ENCODE data around the gene MYOZ1. TPM values are rescaled to one million over a fixed set of nuclear protein-coding genes. Genes with fewer than 3 reads are reported as not detected.

Gene MYOZ1
- total and polyA plus RNA-seq, 4 donors: 1.3 to 4.2 (median 1.9) TPM

DNA sequence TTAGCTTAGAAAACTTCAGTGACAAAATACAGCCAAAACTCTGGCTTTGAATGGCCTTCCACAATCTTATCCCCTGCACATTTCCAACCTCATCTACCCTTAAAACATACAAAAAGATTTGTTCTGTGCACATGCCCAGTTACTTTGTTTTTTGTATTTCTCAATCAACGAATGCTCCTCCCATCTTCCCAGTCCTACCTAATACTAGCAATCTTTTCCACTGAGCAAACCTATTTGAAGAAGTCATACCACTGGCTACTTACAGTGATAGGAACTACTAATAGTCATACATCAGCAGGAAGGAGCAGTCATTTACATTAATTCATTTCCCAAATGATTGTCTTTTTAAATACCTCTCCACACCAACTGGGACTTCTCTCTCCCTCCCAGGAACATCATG is 52.6 kb downstream of the MYOZ1 start:
- WGBS (ENCODE audit: insufficient coverage): 86% methylated on average over 1 of the region's 1 CpG
- Histone ChIP-seq H3K27ac (ENCODE audit: low read depth, low read length) (peak overlapping the region; percentile 20), H3K4me1 (ENCODE audit: control insufficient read depth, insufficient read depth, low read length) (peaks cover 7% of the 10 kb centered on the region), H3K36me3 (ENCODE audit: control insufficient read depth, insufficient read depth, low read length) (no peaks in the 10 kb centered on the region), H3K27me3 (ENCODE audit: control insufficient read depth, insufficient read depth, low read length) (no peaks in the 10 kb centered on the region), H3K4me3 (ENCODE audit: low read depth, low read length) (no peak overlapping the region), H3K9me3 (ENCODE audit: control insufficient read depth, insufficient read depth, low read length) (no peaks in the 10 kb centered on the region)
- DNase-seq (ENCODE audit: low read depth in 4 of 6, low spot score in 6 of 6): no peak

DNA sequence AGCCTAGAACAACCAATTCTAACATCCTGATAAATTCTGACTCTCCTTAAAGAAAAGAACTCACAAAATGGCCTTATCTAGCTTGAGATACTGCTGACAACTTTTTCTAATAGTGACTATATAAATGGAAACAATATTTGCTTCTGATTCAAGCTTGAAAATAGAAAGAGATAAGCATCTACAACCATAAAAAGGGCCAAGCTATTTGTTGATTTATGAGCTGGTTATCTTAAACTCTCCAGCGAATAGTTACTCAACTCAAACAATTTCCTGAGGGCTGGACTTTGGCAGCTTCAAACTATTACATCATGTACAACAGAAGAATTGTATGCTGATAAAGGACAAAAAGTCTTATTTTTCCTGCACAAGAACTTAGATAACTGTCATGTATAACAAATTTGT is 54.7 kb downstream of the MYOZ1 start:
- Histone ChIP-seq H3K27ac (ENCODE audit: low read depth, low read length) (peak overlapping the region; percentile 48), H3K4me1 (ENCODE audit: control insufficient read depth, insufficient read depth, low read length) (peaks cover 12% of the 10 kb centered on the region), H3K4me3 (ENCODE audit: low read depth, low read length) (no peak overlapping the region), H3K9me3 (ENCODE audit: control insufficient read depth, insufficient read depth, low read length) (no peaks in the 10 kb centered on the region), H3K36me3 (ENCODE audit: control insufficient read depth, insufficient read depth, low read length) (no peaks in the 10 kb centered on the region), H3K27me3 (ENCODE audit: control insufficient read depth, insufficient read depth, low read length) (no peaks in the 10 kb centered on the region)
- DNase-seq (ENCODE audit: low read depth in 4 of 6, low spot score in 6 of 6): peak in 1 of 6 donors; percentile 18
- WGBS (ENCODE audit: insufficient coverage): no CpG with 5 or more reads among the region's 1 CpG

DNA sequence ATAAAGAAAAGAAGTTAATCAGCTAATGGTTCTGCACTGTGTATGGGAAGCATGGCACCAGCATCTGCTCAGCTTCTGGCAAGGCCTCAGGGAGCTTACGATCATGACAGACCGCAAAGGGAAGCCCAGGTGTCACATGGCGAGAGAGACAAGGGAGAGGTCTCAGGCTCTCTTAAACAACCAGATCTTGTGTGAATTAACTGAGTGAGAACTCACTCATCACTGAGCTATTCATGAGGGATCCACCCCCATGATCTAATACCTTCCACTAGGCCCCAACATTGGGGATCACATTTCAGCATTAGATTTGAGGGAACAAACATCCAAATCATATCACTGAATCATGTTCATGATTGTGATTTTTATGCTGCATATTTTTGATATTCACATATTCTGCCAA is 55.9 kb downstream of the MYOZ1 start:
- H3K27ac ChIP-seq (ENCODE audit: low read depth, low read length): no peak overlapping the region
- DNase-seq (ENCODE audit: low read depth in 4 of 6, low spot score in 6 of 6): no peak
- H3K4me3 ChIP-seq (ENCODE audit: low read depth, low read length): no peak overlapping the region
- WGBS (ENCODE audit: insufficient coverage): 100% methylated on average over 2 of the region's 3 CpGs
- H3K27me3 ChIP-seq (ENCODE audit: control insufficient read depth, insufficient read depth, low read length): no peaks in the 10 kb centered on the region
- peaks cover 19% of the 10 kb centered on the region for H3K4me1 ChIP-seq (ENCODE audit: control insufficient read depth, insufficient read depth, low read length)
- H3K36me3 ChIP-seq (ENCODE audit: control insufficient read depth, insufficient read depth, low read length): no peaks in the 10 kb centered on the region
- no peaks in the 10 kb centered on the region for H3K9me3 ChIP-seq (ENCODE audit: control insufficient read depth, insufficient read depth, low read length)

DNA sequence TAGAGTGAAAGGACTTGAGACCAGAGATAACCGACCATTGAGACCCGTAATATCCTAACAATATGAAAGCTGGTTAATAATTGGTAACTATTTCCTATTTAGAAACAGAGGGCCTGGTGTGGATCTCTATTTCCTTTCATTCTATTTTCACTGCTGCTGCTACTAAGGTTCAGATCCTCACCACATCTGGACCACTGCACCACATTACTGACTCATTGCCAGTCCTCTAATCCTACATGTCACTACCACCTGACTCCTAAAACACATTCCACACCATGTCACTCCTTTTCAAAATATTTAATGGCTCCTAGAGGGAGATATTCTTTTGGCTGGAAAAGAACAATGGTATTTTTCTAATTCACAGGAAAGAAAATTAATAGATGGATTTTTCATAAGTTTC is 56.5 kb downstream of the MYOZ1 start:
- H3K36me3 ChIP-seq (ENCODE audit: control insufficient read depth, insufficient read depth, low read length): no peaks in the 10 kb centered on the region
- no peak overlapping the region for H3K4me3 ChIP-seq (ENCODE audit: low read depth, low read length)
- peaks cover 19% of the 10 kb centered on the region for H3K4me1 ChIP-seq (ENCODE audit: control insufficient read depth, insufficient read depth, low read length)
- no peaks in the 10 kb centered on the region for H3K27me3 ChIP-seq (ENCODE audit: control insufficient read depth, insufficient read depth, low read length)
- no peak overlapping the region for H3K27ac ChIP-seq (ENCODE audit: low read depth, low read length)
- H3K9me3 ChIP-seq (ENCODE audit: control insufficient read depth, insufficient read depth, low read length): no peaks in the 10 kb centered on the region
- DNase-seq (ENCODE audit: low read depth in 4 of 6, low spot score in 6 of 6): no peak
- no CpG with 5 or more reads among the region's 2 CpGs for WGBS (ENCODE audit: insufficient coverage)

DNA sequence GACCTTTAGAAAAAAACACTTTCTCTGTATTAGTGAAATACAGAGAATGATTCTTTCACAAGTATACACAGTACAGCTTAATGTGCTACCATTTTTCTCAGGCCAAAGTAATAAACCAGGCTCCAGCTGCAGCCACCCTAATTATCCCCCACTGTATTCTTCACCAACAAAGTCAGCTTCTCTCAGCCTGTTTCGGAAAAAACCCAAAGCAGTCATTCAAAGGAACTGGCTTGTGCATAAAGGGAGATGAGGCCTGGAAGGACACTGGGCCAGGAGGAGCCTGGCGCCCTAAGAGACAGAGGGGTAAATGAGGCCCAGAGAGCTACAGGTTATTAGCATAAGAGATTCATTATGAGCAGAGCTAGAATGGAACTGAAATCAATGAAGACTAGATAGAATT is 59.4 kb downstream of the MYOZ1 start:
- Histone ChIP-seq H3K4me1 (ENCODE audit: control insufficient read depth, insufficient read depth, low read length) (peaks cover 27% of the 10 kb centered on the region), H3K27ac (ENCODE audit: low read depth, low read length) (peak overlapping the region; percentile 62)

More for the DNA sequence above, 59.4 kb downstream of the MYOZ1 start:
- no peak overlapping the region for H3K4me3 ChIP-seq (ENCODE audit: low read depth, low read length)
- no peaks in the 10 kb centered on the region for H3K9me3 ChIP-seq (ENCODE audit: control insufficient read depth, insufficient read depth, low read length)
- no peaks in the 10 kb centered on the region for H3K27me3 ChIP-seq (ENCODE audit: control insufficient read depth, insufficient read depth, low read length)
- 38% methylated on average over 1 of the region's 2 CpGs for WGBS (ENCODE audit: insufficient coverage)
- H3K36me3 ChIP-seq (ENCODE audit: control insufficient read depth, insufficient read depth, low read length): no peaks in the 10 kb centered on the region
- DNase-seq (ENCODE audit: low read depth in 4 of 6, low spot score in 6 of 6): peak in 4 of 6 donors; percentile 52 to 90 (median 80)

Other genes with a start within 250 kb of the MYOZ1 start
- gene ANXA7, start 227.4 kb downstream of the MYOZ1 start, total RNA-seq: 10 to 100 TPM; 69.9 to 72.3 TPM
- 10 to 100 TPM; 55.6 to 59.2 TPM for gene ANXA7, start 227.4 kb downstream of the MYOZ1 start, polyA plus RNA-seq (ENCODE audit: insufficient read length in 2 of 2)
- gene MSS51, start 207.9 kb downstream of the MYOZ1 start, total RNA-seq: 1 to 10 TPM; 3.2 to 3.9 TPM
- gene MSS51, start 207.9 kb downstream of the MYOZ1 start, polyA plus RNA-seq (ENCODE audit: insufficient read length in 2 of 2): 1 to 10 TPM; 2.4 to 6.4 TPM
- 100 to 1,000 TPM in 1 of 2 donors, 10 to 100 TPM in 1; 49.1 to 180 TPM for gene PPP3CB, start 145.4 kb downstream of the MYOZ1 start, total RNA-seq
- 100 to 1,000 TPM; 166 to 173 TPM for gene PPP3CB, start 145.4 kb downstream of the MYOZ1 start, polyA plus RNA-seq (ENCODE audit: insufficient read length in 2 of 2)
- gene USP54, start 50.1 kb downstream of the MYOZ1 start, total RNA-seq: 10 to 100 TPM; 94.2 to 98.3 TPM
- gene USP54, start 50.1 kb downstream of the MYOZ1 start, polyA plus RNA-seq (ENCODE audit: insufficient read length in 2 of 2): 10 to 100 TPM; 79.0 to 84.3 TPM
- gene SYNPO2L, start 14.6 kb upstream of the MYOZ1 start, total RNA-seq: under 1 TPM in 1 of 2 donors, not detected in 1; 0.11 TPM
- gene SYNPO2L, start 14.6 kb upstream of the MYOZ1 start, polyA plus RNA-seq (ENCODE audit: insufficient read length in 2 of 2): 1 to 10 TPM in 1 of 2 donors, under 1 TPM in 1; 0.54 to 1.5 TPM
- gene AGAP5, start 56.6 kb upstream of the MYOZ1 start, total RNA-seq: 10 to 100 TPM in 1 of 2 donors, 1 to 10 TPM in 1; 5.8 to 10.1 TPM
- gene AGAP5, start 56.6 kb upstream of the MYOZ1 start, polyA plus RNA-seq (ENCODE audit: insufficient read length in 2 of 2): 10 to 100 TPM in 1 of 2 donors, 1 to 10 TPM in 1; 9.2 to 25.7 TPM
- 10 to 100 TPM; 45.7 to 63.4 TPM for gene SEC24C, start 102.9 kb upstream of the MYOZ1 start, total RNA-seq
- 10 to 100 TPM; 70.9 to 73.7 TPM for gene SEC24C, start 102.9 kb upstream of the MYOZ1 start, polyA plus RNA-seq (ENCODE audit: insufficient read length in 2 of 2)
- 10 to 100 TPM; 22.4 to 39.5 TPM for gene CHCHD1, start 140.6 kb upstream of the MYOZ1 start, total RNA-seq
- gene CHCHD1, start 140.6 kb upstream of the MYOZ1 start, polyA plus RNA-seq (ENCODE audit: insufficient read length in 2 of 2): 10 to 100 TPM; 44.5 to 44.6 TPM
- 10 to 100 TPM; 38.8 to 95.9 TPM for gene ZSWIM8, start 144.1 kb upstream of the MYOZ1 start, total RNA-seq
- gene ZSWIM8, start 144.1 kb upstream of the MYOZ1 start, polyA plus RNA-seq (ENCODE audit: insufficient read length in 2 of 2): 100 to 1,000 TPM; 127 to 148 TPM
- 10 to 100 TPM in 1 of 2 donors, 1 to 10 TPM in 1; 8.8 to 23.0 TPM for gene NDST2, start 170.1 kb upstream of the MYOZ1 start, total RNA-seq
- gene NDST2, start 170.1 kb upstream of the MYOZ1 start, polyA plus RNA-seq (ENCODE audit: insufficient read length in 2 of 2): 10 to 100 TPM; 36.7 to 45.3 TPM
- 10 to 100 TPM; 49.8 to 97.6 TPM for gene CAMK2G, start 233.1 kb upstream of the MYOZ1 start, total RNA-seq
- 100 to 1,000 TPM; 127 to 147 TPM for gene CAMK2G, start 233.1 kb upstream of the MYOZ1 start, polyA plus RNA-seq (ENCODE audit: insufficient read length in 2 of 2)